ENCODE results near the gene ARSB. TPM values are rescaled to one million over a fixed set of nuclear protein-coding genes. Genes with fewer than 3 reads are reported as not detected.
"Not testable (repeated sequence)": the region's sequence is repeated elsewhere in the genome, so short reads cannot be mapped to it uniquely, and the experiment has no call there.

The ARSB gene
- total and polyA plus RNA-seq, 9 donors = 3.1 to 10.6 (median 7.6) TPM

- Histone ChIP-seq H3K4me1 (ENCODE audit: insufficient read depth) (no peaks in the 10 kb centered on the region), H3K27me3 (no peaks in the 10 kb centered on the region), H3K9me3 (no peaks in the 10 kb centered on the region), H3K36me3 (no peaks in the 10 kb centered on the region), H3K27ac (no peak overlapping the region), H3K4me3 (no peak overlapping the region)
- no peak for DNase-seq
- TF ChIP-seq POLR2A (IDR thresholded peaks at IDR 0.05) (no peak), EP300 (IDR thresholded peaks at IDR 0.05) (no peak), CTCF (IDR thresholded peaks at IDR 0.05) (no peak)
- WGBS, 3 donors = 96 to 100% (median 97%) methylated on average over 2 of the region's 2 CpGs
- intact Hi-C loops (cut with DNase I) = no loop called here
These were observed 130.1 kb downstream of the ARSB start for GRCh38 chr5:78855026-78855425.

- H3K4me3 ChIP-seq; H3K27me3 ChIP-seq; H3K4me1 ChIP-seq (ENCODE audit: insufficient read depth); H3K27ac ChIP-seq; intact Hi-C loops (cut with DNase I); H3K36me3 ChIP-seq; DNase-seq; H3K9me3 ChIP-seq: not testable (repeated sequence)
- WGBS, 3 donors = 94 to 98% (median 98%) methylated on average over 3 to 4 of the region's 4 CpGs
These were observed 133.2 kb downstream of the ARSB start for GRCh38 chr5:78851891-78852290.

- Histone ChIP-seq H3K27me3 (no peaks in the 10 kb centered on the region), H3K9me3 (no peaks in the 10 kb centered on the region), H3K4me3 (no peak overlapping the region), H3K27ac (no peak overlapping the region), H3K36me3 (no peaks in the 10 kb centered on the region), H3K4me1 (ENCODE audit: insufficient read depth) (no peaks in the 10 kb centered on the region)
- DNase-seq = no peak
- intact Hi-C loops (cut with DNase I) = no loop called here
- TF ChIP-seq CTCF (IDR thresholded peaks at IDR 0.05) = no peak
- TF ChIP-seq EP300 (IDR thresholded peaks at IDR 0.05) = no peak
- no peak for TF ChIP-seq POLR2A (IDR thresholded peaks at IDR 0.05)
- 94 to 96% (median 95%) methylated on average over 3 of the region's 3 CpGs for WGBS, 3 donors
These were observed 139.6 kb downstream of the ARSB start for GRCh38 chr5:78845470-78845869.

GRCh38 chr5:78843436-78843835, 141.7 kb downstream of the ARSB start:
- H3K27ac ChIP-seq = no peak overlapping the region
- TF ChIP-seq POLR2A (IDR thresholded peaks at IDR 0.05) (no peak), EP300 (IDR thresholded peaks at IDR 0.05) (no peak), CTCF (IDR thresholded peaks at IDR 0.05) (no peak)
- no peaks in the 10 kb centered on the region for H3K27me3 ChIP-seq
- no peak overlapping the region for H3K4me3 ChIP-seq
- no peaks in the 10 kb centered on the region for H3K4me1 ChIP-seq (ENCODE audit: insufficient read depth)
- no peaks in the 10 kb centered on the region for H3K36me3 ChIP-seq
- intact Hi-C loops (cut with DNase I) = no loop called here
- H3K9me3 ChIP-seq = no peaks in the 10 kb centered on the region
- DNase-seq = no peak
- WGBS, 3 donors = 69 to 84% (median 83%) methylated on average over 1 of the region's 1 CpG

- no peak for DNase-seq
- intact Hi-C loops (cut with DNase I) = no loop called here
- TF ChIP-seq POLR2A (IDR thresholded peaks at IDR 0.05) = no peak
- TF ChIP-seq EP300 (IDR thresholded peaks at IDR 0.05) = no peak
- no peak for TF ChIP-seq CTCF (IDR thresholded peaks at IDR 0.05)
- 82 to 92% (median 86%) methylated on average over 2 of the region's 2 CpGs for WGBS, 3 donors
- Histone ChIP-seq H3K4me1 (ENCODE audit: insufficient read depth) (no peaks in the 10 kb centered on the region), H3K27me3 (no peaks in the 10 kb centered on the region), H3K36me3 (no peaks in the 10 kb centered on the region), H3K9me3 (no peaks in the 10 kb centered on the region), H3K27ac (no peak overlapping the region), H3K4me3 (no peak overlapping the region)
These were observed 143.3 kb downstream of the ARSB start for GRCh38 chr5:78841767-78842166.
